ENCODE measurements around the gene CACNA2D4.

CACNA2D4 gene

DNA sequence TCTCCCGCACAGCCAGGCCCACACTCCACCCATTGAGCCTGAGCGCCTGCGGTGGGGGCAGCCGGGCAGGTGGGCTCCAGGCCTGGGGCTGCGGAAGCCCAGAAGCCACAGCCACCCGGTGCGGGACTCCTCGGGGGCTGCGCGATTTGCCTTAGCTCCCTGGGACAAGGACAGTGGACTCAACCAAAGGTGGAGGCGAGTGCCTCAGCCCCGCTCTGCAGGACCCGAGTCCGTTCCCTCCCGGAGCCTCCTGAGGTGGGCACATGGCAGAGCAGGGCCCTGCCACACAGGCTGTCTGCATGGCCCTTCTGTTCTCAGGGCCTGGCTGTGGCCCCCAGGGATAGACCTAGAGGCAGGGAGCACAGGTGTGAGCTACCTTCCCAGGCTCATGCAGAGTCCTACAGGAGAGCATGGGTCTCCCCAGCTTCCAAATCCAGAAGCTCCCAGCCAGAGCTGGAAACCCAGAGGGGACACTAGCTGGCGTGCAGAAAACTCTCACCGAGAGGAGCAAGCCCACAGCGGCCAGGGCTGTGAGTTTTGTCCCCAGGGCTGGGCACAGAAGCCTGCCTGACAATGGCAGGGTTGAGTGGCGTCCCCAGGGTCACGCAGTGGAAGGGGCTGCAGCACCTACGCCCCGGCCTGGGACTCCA is 120.3 kb downstream of the CACNA2D4 start:
- no peak for DNase-seq

DNA sequence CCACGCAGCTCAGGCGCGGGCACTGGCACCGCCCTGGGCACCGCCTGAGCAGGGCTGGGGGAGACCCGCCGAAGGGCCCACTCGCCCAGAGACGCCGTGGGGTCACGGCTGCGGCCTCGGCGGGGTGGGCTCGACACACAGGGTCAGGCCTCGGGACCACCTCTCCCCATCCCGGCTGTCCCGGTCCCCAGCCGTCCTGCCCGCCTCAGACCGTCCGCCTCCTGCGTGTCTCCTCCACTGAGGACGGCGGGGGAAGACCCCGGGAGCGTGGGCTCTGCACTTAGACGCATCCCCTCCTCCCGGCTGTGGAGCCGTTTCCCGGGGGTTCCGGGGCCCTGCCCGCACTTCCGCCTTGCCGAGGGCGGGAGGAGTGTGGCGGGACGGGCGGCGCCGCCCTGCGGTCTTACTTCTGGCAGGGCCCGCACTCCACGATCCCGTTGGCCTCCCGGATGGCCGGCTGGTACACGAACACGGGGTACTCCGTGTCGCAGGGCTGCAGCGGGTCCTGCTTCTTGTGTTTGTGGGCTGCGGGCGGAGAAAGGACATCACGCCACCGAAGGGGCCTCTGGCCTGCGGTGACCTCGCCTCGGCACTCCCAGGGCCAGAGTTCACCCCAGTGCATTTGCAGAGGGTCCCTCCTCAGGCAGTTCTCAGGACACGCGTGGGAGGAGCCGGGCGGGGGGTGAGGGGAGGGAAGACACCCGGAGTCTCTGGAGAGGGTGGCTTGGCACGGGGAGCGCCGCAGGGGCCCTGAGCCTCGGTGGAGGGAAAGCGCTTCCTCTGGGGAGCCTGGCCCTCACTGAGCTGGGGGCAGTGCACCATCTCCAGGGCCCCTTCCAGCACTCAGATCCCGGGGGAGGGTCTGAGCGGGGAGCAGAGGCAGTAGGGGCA is 121.2 kb downstream of the CACNA2D4 start:
- peak; percentile 65 for DNase-seq

DNA sequence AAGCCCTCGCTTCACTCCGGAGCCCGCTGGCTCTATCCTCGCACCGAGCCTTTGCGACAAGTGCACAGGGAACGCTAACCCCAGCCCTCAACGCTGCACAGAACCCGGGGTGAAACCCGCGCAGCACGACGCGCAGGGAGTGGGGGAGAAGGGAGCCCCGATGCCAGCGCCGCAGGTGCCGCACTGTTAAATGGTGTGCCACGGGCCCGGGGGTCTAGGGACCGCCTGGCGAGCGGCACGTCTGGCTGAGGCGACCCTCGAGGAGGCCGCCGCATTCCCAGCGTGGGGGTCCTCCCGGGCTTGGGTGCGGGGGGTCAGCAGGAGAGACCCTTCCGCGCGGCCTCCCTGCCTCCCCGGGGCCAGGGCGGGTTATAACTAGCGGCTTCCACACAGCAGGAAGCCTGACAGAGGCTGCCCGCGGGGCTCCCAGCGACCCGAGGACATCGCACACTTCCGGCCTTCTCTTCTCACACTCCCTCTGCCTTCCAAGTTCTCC is 121.9 kb downstream of the CACNA2D4 start:
- peak; percentile 56 for DNase-seq

DNA sequence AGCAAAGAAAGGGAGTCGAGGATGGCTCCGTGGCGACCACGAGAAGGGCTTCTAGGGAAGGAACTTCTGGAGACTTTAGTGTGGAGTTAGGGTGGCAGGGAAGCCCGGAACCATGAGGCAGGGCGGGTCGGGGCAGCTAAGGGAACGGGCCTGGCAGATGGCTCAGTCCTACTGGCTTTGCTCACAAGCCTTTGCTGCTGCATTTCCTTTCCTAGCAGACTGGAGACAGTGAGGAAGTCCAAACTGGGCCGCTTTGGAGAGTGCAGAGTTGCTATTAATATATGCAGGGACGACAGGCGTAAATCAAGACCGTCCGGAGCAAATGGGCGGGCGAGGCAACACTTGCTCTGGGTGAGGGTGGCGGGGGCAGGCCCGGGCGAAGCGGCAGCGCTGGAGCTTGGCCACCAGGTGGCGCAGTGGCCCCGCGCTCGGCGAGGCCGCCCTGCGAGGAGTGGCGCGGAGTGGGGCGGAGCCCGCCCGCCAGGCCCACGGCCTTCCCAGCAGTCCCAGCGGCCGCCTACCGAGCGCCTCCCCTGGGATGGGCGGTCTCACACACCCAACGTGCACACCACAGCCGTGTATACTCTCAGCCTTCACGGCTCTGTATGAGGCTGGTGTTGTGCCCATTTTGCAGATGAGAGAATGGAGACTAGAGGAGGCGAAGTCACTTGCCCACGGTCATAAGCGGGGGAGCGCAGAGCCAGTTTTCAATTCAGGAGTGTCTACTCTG is 122.5 kb downstream of the CACNA2D4 start:
- DNase-seq, result peak; percentile 96

DNA sequence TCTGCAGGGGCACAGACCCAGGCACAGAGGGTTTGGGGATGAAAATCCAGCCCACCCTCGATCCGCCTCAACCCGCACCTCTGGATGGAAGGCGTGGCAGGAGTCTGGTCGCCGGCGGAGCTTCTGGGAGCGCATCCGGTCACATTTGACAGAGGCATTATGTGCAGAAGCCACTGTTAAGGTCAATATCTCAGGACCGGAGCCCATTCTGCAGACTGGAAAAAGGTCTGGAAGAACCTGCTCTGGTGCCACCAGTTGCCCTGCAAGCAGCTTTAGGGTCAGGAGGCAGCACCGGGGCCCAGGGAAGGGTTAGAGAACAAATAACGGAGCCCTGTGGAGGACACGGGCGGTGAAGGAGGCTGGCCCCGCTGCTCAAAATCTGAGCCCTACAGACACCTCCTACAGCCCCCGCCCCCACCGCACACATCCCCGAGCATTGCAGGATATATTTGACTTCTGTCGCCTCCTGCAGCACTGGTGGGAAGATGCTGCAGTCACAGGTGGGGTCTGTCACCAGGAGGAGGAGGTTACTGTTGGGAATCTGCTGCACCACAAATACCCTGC is 123.1 kb downstream of the CACNA2D4 start:
- DNase-seq, result no peak

DNA sequence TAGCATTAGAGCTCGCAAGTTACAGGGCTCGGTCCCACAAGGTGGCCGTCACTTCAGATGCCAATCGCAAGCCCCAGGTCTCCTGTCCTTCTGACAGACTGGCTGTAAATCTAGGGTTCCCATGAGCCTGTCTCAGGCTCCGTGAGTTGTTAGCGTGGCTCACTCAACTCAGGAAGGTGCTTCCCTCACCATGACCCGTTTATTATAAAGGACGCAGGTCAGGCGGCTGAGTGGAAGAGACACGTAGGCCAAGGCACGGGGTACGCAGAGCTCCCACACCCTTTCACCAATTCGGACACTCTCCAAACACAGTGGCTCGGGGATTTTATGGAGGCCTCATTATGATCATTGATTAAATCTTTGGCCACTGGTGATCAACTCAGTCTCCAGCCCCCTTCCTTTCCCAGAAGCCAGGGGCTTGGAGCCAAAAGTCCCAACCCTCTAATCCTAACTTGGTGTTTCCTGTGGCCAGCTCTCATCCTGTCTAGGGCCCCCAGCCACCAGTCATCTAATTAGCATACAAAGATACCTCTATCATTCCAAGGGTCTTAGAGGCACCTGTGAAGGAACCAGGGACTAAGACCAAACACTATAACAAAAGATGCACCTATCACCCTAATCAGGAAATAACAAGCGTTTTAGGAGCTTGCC is 123.9 kb downstream of the CACNA2D4 start:
- no peak for DNase-seq

DNA sequence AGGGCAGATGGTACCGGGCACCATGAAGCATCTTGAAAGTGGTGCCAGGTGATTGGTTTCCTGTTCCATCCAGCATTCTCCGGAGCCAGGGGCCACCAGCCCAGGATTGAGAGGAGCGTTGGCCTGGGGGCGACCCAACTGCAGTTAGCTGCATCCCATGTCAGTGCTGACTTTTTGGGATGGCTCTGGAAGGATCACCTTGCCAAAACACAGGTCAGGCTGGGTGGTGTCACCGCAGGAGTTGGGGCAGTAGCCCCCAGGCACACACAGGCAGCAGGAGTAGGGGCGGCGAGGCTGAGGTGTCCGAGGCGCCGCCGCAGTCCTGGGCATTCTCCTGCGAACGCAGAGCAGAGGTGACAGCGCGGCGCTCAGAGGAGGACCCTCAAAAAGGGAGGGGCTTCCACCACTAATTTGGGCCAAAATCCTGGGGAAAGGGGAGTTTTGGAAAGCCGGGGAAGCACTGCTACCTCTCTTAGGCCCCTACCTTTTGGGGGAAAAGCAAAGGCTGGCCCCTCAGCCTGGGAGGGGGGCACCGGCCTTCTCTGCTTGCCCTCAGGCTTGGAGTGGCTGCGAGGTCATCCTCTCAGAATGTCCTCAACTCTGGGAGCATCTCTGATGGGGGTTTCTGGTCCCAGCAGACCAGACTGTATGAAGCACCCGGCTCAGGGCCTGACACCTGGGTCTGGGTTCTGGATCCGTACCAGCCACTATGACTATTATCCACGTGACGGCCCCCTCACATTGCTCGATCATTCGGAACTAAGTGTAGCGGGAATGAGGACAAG is 124.8 kb downstream of the CACNA2D4 start:
- no peak for DNase-seq

DNA sequence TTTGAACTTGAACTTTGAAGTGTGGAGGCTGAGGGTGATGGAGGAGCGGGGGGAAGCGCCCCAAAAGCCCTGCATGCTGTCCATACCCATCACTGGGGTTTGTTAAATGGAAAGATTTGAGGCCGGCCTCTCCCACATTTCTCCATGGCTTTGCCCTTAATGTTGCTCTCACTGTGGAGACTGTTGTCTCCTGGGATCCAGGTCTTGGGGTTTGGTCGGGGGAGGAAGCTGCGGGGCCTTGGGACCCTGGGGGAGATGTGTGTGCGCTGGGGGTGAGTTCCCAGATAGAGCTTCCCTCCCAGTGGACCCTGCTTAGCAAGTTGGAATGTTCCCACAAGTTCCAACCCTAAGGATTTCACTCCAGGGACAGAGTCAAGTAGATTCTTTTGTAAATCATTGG is 126.0 kb downstream of the CACNA2D4 start:
- DNase-seq, result no peak

DNA sequence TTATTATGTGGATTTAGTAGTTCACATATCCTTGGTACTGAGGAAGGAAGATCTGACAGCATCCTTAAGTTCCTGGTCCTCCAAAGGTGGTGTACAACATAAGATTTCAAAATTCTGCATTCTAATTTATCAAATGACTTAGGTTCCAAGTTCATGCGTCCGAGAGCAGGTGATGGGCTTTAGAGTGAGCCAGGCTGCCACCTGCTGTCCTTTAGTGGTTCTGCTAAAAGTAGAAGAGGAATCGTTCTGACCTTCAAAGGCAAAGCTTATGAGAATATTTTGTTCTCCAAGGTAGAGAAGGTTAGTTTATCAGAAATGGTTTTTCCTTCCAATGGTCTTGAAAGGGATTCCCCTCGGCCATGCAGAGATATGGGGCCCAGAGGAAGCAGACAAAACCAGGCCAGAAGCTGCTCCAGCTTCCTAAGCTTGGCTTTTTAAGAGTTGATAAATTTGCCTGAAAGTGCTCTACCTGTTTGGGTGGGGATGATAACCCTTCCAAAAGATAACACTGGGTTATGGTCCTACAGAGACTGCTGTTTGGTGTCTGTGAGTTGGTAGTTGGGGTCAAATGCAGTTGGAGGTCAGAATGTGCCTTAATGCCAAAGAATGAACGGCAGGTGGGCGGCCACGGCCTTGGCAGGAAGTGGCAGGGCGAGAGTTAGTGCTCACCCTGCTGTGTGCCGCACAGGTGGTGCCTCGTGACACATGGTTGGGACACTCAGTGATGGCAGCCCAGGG is 127.2 kb downstream of the CACNA2D4 start:
- no peak for DNase-seq

DNA sequence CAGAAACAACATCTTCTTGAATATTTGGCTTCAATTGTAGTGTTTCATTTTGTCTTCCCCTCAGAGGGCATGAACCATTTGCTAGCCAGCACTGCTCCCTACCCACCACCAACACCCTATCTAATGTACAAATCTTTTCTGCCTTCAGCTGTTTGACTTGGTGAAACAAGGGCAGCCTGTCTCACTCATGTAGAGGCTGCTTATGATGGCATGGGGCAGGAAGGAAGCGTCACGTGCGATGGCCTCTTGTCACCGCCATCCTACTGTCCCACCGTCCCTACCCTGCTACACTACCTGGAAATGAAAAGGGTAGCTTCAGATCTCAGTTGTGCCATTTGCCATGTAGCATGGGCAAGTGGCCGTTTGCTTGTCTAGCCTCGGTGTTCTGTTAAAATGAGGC is 128.0 kb downstream of the CACNA2D4 start:
- DNase-seq, result no peak

DNA sequence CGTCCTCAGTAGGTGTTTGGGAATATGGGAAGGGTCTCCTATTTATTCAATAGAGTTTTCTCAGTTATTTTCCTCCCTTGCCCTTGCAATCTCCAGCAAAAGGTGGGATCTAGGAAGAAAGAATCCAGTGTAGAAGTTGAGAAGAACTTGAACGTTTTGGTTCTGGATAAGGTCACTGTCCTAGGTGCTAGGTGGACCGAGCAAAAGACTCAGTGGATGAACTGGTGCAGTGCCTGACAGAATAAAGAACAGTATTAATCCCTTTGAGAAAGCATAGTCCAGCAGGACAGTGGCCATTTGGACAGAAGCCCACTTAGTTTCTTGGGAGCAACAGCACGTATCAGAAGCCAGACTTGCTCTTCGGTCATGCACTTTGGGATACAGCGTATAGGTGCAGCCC is 130.7 kb downstream of the CACNA2D4 start:
- DNase-seq, result no peak

DNA sequence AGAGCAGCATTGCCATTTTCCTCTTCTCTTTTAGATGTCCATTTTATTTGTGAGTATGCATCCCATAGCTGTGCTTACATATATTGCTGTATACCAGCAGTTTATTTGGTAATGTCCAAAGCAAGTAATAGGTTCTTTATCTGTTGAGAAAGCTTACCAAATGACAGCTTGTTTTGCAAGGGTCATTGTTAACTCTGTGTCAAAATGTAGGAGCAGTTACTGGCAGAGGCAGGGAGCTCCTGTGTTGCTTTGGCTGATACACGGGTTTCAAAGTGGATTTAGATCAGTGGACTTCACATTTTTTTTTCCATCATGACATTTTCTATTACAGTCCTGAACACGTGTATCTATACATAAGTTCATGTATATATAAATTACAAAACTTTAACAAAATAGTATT is 136.2 kb downstream of the CACNA2D4 start:
- DNase-seq, result no peak

DNA sequence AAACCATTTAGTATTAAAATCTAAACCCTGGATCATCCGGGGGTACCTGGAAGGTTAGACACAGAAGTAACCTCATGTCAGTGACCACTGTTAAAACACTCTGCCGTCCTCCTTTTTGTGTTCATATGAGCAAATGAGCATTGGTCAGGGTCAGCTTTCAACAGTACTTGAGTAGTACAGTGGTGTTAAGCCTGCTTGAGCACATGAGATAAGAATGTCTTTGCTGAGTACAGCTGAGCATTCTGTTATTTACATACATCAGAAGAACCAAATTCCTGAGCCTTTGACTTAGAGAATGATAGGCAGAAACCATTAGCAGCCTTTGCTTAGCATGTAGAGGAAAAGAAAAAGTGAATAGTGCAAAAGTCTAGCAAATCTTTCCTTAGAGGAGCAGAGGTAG is 136.7 kb downstream of the CACNA2D4 start:
- DNase-seq, result no peak

DNA sequence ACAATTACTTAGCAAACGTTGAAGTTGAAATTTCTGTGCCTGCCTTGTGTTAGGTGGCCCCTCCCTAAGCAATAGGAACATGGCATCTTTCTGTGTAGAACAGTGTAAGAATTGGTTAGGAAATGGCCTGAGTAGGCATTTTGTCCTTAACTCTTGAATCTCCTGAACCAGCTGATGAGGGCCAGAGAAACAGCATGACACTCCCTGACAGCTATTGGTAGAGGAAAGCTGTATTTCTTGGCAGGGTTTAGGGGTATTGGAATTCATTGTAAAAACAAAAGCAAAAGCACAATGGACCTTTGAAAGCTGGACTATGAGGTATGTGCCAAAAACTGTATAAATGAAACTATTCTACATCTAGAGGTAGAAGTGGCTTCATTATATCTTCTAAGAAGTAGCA is 138.7 kb downstream of the CACNA2D4 start:
- DNase-seq, result no peak

DNA sequence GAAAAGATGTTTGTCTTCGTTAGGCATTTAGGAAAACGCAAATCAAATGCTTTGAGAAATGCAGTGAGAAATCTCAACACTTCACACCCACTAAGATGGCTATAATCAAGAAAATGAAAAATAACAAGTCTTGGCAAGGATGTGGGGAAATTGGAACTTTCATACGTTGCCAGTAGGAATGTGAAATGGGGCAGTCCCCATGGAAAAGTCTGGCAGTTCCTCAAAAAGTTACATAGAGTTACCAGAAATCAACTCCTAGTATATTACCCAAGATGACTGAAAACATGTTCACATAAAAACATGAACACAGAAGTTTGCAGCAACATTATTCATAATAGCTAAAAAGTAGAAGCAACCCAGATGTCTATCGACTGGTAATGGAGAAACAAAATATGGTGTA is 139.5 kb downstream of the CACNA2D4 start:
- no peak for DNase-seq

DNA sequence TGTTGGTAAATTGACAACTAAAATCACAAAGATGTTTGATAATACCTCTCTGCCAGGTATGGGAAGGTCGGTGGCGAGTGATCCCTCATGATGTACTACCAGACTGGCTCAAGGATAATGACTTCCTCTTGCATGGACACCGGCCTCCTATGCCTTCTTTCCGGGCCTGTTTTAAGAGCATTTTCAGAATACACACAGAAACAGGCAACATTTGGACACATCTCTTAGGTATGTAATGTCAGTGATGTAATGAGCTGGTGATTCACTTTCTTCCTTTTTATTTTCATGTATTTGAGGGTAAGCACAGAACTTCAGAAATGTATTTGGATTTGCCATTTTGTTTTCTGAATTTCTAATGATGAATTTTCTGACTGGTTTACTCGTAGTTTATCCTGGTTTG is 140.7 kb downstream of the CACNA2D4 start:
- DNase-seq, result no peak

DNA sequence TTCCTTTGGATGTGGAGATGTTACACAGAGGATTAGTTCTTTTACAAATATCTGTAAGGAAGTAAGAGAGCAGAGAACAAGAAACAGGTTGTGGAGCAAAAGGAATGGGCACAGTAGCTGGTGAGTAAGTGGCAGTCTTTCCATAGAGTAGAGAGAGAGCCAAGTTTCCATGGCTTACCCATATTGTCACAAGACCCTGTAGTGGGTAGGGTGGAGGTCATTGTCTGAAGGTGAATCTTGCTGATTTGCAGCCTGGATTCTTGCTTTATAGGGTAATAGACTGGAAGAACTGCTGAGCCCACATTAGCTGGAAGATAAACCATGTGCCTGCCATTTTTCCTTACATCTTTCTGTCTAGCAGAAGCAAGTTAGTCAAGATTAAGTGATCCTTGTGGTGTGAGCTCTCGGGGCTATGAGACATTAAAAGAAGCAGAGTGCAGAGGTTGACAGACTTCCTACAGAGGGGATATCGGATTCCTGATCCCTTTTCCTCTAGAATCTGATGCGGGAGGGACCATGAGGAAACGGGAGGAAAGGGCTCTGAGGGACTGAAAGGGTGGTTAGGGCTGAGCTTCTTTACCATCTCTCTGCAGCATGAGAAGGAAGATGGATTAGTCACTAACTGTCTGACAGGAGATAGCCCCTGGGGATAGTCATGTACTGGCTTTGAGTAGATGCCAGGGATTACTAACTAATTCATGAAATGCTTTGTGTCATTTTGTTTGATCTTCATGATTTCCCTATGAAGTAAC is 142.1 kb downstream of the CACNA2D4 start:
- no peak for DNase-seq

DNA sequence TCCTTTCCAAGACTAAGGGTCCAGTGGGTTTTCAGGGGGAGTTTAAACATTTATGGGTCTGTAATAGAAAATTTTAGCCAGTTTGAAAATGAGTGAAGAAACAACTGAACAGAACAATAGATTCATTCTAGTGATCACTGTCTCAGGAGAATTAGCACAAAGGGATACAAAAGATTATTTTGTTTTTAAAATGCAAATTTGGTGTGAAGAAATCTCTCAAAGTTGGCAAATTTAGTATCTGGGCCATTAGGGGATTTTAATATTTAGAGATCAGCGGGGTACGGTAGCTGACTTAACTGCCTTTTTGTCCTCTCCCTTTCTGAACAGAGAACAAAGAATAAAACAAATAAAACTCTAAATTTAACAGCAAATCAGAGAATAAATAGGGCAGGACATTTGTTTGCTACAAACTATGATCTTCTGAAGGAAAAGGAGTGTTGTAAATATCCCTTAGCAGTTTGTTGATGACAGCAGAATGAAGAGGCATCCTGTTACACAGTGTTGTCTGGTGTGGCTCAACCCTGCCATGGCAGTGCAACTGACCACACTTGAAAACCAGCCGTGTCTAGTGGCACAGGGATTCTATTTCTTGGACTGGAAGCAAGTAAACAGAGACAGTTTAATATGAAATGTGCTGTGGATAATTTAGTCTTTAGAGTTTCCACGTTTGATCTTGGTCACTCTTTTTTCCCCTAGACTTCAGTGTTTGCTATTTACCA is 144.4 kb downstream of the CACNA2D4 start:
- no peak for DNase-seq

DNA sequence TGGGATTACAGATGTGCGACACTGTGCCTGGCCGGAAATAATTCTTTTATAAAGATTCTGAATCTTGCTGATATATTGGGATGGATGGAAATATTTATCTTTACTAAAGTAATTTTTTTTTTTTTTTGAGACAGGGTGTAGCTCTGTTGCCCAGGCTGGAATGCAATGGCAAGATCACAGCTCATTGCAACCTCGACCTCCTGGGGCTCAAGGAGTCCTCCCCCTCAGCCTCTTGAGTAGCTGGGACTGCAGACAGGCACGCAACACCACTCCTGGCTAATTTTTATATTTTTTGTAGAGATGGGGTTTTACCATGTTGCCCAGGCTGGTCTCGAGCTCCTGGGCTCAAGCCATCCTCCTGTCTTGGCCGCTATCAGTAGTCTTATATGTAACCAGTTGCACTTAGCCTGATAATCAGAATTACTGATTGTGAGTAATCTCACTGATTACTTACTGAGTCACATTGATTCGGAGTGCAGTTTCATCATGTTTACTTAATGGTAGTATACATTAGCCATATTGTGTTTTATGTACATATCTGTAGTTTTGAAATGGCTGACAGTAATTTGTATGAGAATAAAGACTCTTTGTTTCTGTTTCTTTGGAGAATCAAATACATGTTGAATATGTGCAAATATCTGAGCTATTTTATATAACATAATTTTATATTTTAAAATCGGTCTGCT is 148.5 kb downstream of the CACNA2D4 start:
- no peak for DNase-seq

Measured in activated CD4-positive, CD25-positive, alpha-beta regulatory T cell treated with anti-CD3 and anti-CD28 coated beads, Interleukin-2, amount 50 U/mL, for 72 hours (primary cell).